K562 (cell line): Measurements from ENCODE around the gene ABHD5. TPM values are rescaled to one million over a fixed set of nuclear protein-coding genes. Genes with fewer than 3 reads are reported as not detected.

ENCODE experiments used
- CBX1 ChIP-seq: sonication (generic); IDR thresholded peaks from 2 replicates; pipeline ENCODE4 v1.6.1; 2016; ENCODE audit warnings: antibody characterized with exemption, low read depth, mild to moderate bottlenecking
- DMBX1 ChIP-seq: fragments of 250-450 bp; sonication (Bioruptor Pico); IDR thresholded peaks from 2 replicates; pipeline ENCODE4 v1.8.0; 2022; ENCODE audit warnings: inconsistent platforms, mild to moderate bottlenecking, moderate library complexity, borderline replicate concordance
- ELF2 ChIP-seq: fragments of 250-450 bp; sonication (Bioruptor Pico); IDR thresholded peaks from 2 replicates; pipeline ENCODE4 v1.5.0; 2021; ENCODE audit warnings: mild to moderate bottlenecking
- HDAC2 ChIP-seq: fragments of 450-650 bp; IDR thresholded peaks from 2 replicates; pipeline ENCODE4 v1.6.1; 2016; ENCODE audit warnings: mild to moderate bottlenecking
- KDM5B ChIP-seq: fragments of 200-600 bp; sonication (generic); IDR thresholded peaks from 2 replicates; pipeline ENCODE4 v1.6.1; 2012; ENCODE audit warnings: low read depth, mild to moderate bottlenecking, moderate library complexity, low read length, control low read depth, inconsistent platforms; ENCODE audit not compliant: insufficient replicate concordance
- L3MBTL2 ChIP-seq: fragments of 450-650 bp; IDR thresholded peaks from 2 replicates; pipeline ENCODE4 v1.6.1; 2016; ENCODE audit warnings: mild to moderate bottlenecking, moderate library complexity
- MAFK ChIP-seq: IDR thresholded peaks from 2 replicates; pipeline ENCODE4 v1.6.1; 2011; ENCODE audit warnings: low read length, improper control_type of control experiment
- SREBF2 ChIP-seq: sonication (generic); formaldehyde crosslinking; IDR thresholded peaks from 2 replicates; pipeline ENCODE4 v1.4.0; 2020; ENCODE audit warnings: mild to moderate bottlenecking, missing genetic modification reagents
- SRSF3 ChIP-seq: fragments of 200-400 bp; formaldehyde crosslinking; IDR thresholded peaks from 2 replicates; pipeline ENCODE4 v1.6.1; 2016; ENCODE audit warnings: mild to moderate bottlenecking, low read length, moderate library complexity; ENCODE audit not compliant: insufficient read depth
- STAT5A ChIP-seq: IDR thresholded peaks from 2 replicates; pipeline ENCODE4 v1.6.1; 2012; ENCODE audit warnings: low read length, inconsistent platforms, borderline replicate concordance
- TCF7 ChIP-seq: sonication (generic); IDR thresholded peaks from 2 replicates; pipeline ENCODE4 v1.6.1; 2016; ENCODE audit warnings: antibody characterized with exemption, borderline replicate concordance
- TCF7L2 ChIP-seq: fragments of 150-350 bp; IDR thresholded peaks from 2 replicates; pipeline ENCODE4 v1.6.1; 2016; ENCODE audit warnings: low read depth, mild to moderate bottlenecking, low read length, moderate library complexity
- TRIM28 ChIP-seq: fragments of 450-650 bp; IDR thresholded peaks from 2 replicates; pipeline ENCODE4 v1.6.1; 2017
- ZNF133 ChIP-seq: fragments of 250-450 bp; sonication (Bioruptor Pico); IDR thresholded peaks from 2 replicates; pipeline ENCODE4 v1.4.0; 2020; ENCODE audit warnings: mild to moderate bottlenecking
- ZNF699 ChIP-seq: fragments of 250-450 bp; sonication (Bioruptor Pico); IDR thresholded peaks from 2 replicates; pipeline ENCODE4 v1.8.0; 2021; ENCODE audit warnings: mild to moderate bottlenecking, moderate library complexity; ENCODE audit not compliant: insufficient replicate concordance
- polyA plus RNA-seq, 8 experiments: library from polyadenylated mRNA; depleted of rRNA in 4 of 8; stranded (reverse) in 5 of 8; unstranded in 3 of 8; fragments of >200 nt; fragmentation: Nextera tagmentation in 2 of 8; fragmentation: Illumina TruSeq in 1 of 8; extraction: Ambion mirVana in 2 of 8; extraction: Trizol in 1 of 8; gene quantifications; 2 replicates each; pipeline versions ENCODE4 v1.2.1 to v1.2.3, GENCODE V29; 2011 to 2014; ENCODE audit warnings: inconsistent platforms in 1 of 8, missing spikeins in 1 of 8
- total RNA-seq, 7 experiments: library from RNA; depleted of rRNA in 6 of 7; stranded (reverse); fragments of >200 nt in 6 of 7; fragmentation: Illumina TruSeq in 2 of 7; extraction: Trizol in 2 of 7; gene quantifications; 2 replicates each; pipeline versions ENCODE4 v1.2.1 to v1.2.3, GENCODE V29; 2011 to 2021; ENCODE audit warnings: low replicate concordance in 1 of 7
- TF ChIP-seq, protein P1 (sequence below): sonication (generic); formaldehyde crosslinking; IDR thresholded peaks from 2 replicates; pipeline ENCODE4 v1.8.0; 2023; ENCODE audit warnings: missing genetic modification reagents, mild to moderate bottlenecking, borderline replicate concordance
- TF ChIP-seq, protein P2 (sequence below): fragments of 250-450 bp; sonication (Bioruptor Pico); IDR thresholded peaks from 2 replicates; pipeline ENCODE4 v1.5.0; 2021; ENCODE audit warnings: mild to moderate bottlenecking, borderline replicate concordance
- TF ChIP-seq, protein P3 (sequence below): fragments of 250-450 bp; sonication (Bioruptor Pico); IDR thresholded peaks from 2 replicates; pipeline ENCODE4 v1.5.0; 2021
- TF ChIP-seq, protein P4 (sequence below): sonication (generic); formaldehyde crosslinking; IDR thresholded peaks from 2 replicates; pipeline ENCODE4 v1.8.0; 2022; ENCODE audit warnings: mild to moderate bottlenecking, missing genetic modification reagents

The ABHD5 gene
- total and polyA plus RNA-seq, 9 of the 15 experiments (the other 6 are each of a cell fraction or from before 2014, with no cell fraction given), result 27.8 to 61.7 (median 39.9) TPM

DNA sequence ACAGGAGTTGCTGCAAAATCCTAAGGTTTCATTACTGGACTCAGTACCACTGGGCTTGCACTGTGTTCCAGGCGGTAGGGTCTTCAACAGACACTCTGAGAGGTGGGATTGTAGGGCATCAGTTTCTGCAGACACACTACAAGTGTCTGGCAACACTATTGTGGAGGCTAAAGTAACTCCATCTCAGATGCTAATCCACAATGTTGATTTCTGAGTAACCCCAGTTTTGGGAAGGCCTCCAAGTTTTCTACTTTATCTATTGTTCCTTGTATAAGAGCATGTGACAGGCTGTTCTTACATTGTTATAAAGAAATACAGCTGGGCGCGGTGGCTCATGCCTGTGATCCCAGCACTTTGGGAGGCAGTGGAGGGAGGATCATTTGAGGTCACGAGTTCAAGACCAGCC is 2.5 kb upstream of the ABHD5 start (continued):
- TF ChIP-seq, protein P1, sequence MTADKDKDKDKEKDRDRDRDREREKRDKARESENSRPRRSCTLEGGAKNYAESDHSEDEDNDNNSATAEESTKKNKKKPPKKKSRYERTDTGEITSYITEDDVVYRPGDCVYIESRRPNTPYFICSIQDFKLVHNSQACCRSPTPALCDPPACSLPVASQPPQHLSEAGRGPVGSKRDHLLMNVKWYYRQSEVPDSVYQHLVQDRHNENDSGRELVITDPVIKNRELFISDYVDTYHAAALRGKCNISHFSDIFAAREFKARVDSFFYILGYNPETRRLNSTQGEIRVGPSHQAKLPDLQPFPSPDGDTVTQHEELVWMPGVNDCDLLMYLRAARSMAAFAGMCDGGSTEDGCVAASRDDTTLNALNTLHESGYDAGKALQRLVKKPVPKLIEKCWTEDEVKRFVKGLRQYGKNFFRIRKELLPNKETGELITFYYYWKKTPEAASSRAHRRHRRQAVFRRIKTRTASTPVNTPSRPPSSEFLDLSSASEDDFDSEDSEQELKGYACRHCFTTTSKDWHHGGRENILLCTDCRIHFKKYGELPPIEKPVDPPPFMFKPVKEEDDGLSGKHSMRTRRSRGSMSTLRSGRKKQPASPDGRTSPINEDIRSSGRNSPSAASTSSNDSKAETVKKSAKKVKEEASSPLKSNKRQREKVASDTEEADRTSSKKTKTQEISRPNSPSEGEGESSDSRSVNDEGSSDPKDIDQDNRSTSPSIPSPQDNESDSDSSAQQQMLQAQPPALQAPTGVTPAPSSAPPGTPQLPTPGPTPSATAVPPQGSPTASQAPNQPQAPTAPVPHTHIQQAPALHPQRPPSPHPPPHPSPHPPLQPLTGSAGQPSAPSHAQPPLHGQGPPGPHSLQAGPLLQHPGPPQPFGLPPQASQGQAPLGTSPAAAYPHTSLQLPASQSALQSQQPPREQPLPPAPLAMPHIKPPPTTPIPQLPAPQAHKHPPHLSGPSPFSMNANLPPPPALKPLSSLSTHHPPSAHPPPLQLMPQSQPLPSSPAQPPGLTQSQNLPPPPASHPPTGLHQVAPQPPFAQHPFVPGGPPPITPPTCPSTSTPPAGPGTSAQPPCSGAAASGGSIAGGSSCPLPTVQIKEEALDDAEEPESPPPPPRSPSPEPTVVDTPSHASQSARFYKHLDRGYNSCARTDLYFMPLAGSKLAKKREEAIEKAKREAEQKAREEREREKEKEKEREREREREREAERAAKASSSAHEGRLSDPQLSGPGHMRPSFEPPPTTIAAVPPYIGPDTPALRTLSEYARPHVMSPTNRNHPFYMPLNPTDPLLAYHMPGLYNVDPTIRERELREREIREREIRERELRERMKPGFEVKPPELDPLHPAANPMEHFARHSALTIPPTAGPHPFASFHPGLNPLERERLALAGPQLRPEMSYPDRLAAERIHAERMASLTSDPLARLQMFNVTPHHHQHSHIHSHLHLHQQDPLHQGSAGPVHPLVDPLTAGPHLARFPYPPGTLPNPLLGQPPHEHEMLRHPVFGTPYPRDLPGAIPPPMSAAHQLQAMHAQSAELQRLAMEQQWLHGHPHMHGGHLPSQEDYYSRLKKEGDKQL (CRISPR knock-in tag), result no peak
- TF ChIP-seq MAFK (no peak), ZNF699 (CRISPR knock-in tag) (peak; percentile 25), SRSF3 (no peak), TRIM28 (no peak), STAT5A (no peak), L3MBTL2 (peak; percentile 60), HDAC2 (no peak), TCF7 (no peak), SREBF2 (CRISPR knock-in tag) (no peak), ELF2 (CRISPR knock-in tag) (peak; percentile 86; the same call in 1 of the 2 replicates), KDM5B (no peak), CBX1 (no peak), DMBX1 (peak; percentile 95), TCF7L2 (no peak), ZNF133 (CRISPR knock-in tag) (peak; percentile 82; the same call in 1 of the 2 replicates)
- TF ChIP-seq, protein P2, sequence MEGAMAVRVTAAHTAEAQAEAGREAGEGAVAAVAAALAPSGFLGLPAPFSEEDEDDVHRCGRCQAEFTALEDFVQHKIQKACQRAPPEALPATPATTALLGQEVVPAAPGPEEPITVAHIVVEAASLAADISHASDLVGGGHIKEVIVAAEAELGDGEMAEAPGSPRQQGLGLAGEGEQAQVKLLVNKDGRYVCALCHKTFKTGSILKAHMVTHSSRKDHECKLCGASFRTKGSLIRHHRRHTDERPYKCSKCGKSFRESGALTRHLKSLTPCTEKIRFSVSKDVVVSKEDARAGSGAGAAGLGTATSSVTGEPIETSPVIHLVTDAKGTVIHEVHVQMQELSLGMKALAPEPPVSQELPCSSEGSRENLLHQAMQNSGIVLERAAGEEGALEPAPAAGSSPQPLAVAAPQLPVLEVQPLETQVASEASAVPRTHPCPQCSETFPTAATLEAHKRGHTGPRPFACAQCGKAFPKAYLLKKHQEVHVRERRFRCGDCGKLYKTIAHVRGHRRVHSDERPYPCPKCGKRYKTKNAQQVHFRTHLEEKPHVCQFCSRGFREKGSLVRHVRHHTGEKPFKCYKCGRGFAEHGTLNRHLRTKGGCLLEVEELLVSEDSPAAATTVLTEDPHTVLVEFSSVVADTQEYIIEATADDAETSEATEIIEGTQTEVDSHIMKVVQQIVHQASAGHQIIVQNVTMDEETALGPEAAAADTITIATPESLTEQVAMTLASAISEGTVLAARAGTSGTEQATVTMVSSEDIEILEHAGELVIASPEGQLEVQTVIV (CRISPR knock-in tag), result no peak
- TF ChIP-seq, protein P3, sequence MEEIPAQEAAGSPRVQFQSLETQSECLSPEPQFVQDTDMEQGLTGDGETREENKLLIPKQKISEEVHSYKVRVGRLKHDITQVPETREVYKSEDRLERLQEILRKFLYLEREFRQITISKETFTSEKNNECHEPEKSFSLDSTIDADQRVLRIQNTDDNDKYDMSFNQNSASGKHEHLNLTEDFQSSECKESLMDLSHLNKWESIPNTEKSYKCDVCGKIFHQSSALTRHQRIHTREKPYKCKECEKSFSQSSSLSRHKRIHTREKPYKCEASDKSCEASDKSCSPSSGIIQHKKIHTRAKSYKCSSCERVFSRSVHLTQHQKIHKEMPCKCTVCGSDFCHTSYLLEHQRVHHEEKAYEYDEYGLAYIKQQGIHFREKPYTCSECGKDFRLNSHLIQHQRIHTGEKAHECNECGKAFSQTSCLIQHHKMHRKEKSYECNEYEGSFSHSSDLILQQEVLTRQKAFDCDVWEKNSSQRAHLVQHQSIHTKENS (CRISPR knock-in tag), result 0 out of 2 replicates have a peak, but pooled peaks have one; percentile 64
- TF ChIP-seq, protein P4, sequence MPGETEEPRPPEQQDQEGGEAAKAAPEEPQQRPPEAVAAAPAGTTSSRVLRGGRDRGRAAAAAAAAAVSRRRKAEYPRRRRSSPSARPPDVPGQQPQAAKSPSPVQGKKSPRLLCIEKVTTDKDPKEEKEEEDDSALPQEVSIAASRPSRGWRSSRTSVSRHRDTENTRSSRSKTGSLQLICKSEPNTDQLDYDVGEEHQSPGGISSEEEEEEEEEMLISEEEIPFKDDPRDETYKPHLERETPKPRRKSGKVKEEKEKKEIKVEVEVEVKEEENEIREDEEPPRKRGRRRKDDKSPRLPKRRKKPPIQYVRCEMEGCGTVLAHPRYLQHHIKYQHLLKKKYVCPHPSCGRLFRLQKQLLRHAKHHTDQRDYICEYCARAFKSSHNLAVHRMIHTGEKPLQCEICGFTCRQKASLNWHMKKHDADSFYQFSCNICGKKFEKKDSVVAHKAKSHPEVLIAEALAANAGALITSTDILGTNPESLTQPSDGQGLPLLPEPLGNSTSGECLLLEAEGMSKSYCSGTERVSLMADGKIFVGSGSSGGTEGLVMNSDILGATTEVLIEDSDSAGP (CRISPR knock-in tag), result no peak
